ENCODE measurements around the gene KLHL29.

GRCh38 chr2:23619941-23620340 is 235.0 kb downstream of the KLHL29 start:
- TF ChIP-seq EZH2 (IDR thresholded peaks at IDR 0.05; ENCODE audit: insufficient read depth, poor library complexity, severe bottlenecking) = no peak
- TF ChIP-seq EZH2phosphoT487 (IDR thresholded peaks at IDR 0.05; ENCODE audit: insufficient read depth, low read depth) = no peak

Data from GM23248 (cell line).